HepG2 (cell line): ENCODE data around the gene HDAC4. TPM values are rescaled to one million over a fixed set of nuclear protein-coding genes. Genes with fewer than 3 reads are reported as not detected.

Experiments
- ATAC-seq: fragments of 200-7000 bp; cut with Tn5 transposase; 3 replicates; pipeline ENCODE4 v1.9.1; 2020; ENCODE audit warnings: mild to moderate bottlenecking, moderate library complexity
- BruUV-seq: library from RNA; stranded (reverse); fragments of 400-500 nt; replicated peaks from 2 replicates; lab custom pipeline; 2021; lab: Mats Ljungman, UMichigan
- CTCF ChIA-PET: fragments of 300-600 bp; formaldehyde crosslinking; extraction: SDS; loops from one replicate; lab custom pipeline; 2021; ENCODE audit warnings: low total read pairs, inconsistent platforms, low intra/inter-chr PET ratio; lab: Yijun Ruan, JAX
- POLR2A ChIA-PET: fragments of 350-600 bp; sonication (Branson Sonifier 250); formaldehyde crosslinking; loops from one replicate; lab custom pipeline; 2020; ENCODE audit warnings: antibody characterized with exemption, inconsistent platforms; lab: Yijun Ruan, JAX
- DNase-seq: peaks from one replicate; pipeline ENCODE4 v3.0.0-alpha.2; 2015; ENCODE audit warnings: low spot score
- FAIRE-seq: peaks from 3 replicates; lab custom pipeline; 2011; peaks lifted over from hg19 to GRCh38; lab: Jason Lieb, UNC
- H2AFZ ChIP-seq: one replicate; pipeline ENCODE4 v1.6.1; 2011; ENCODE audit warnings: low read length, inconsistent platforms
- H3K27ac ChIP-seq: fragments of 300-600 bp; 3 replicates; pipeline ENCODE4 v1.8.0; 2011; ENCODE audit warnings: mixed run types, mild to moderate bottlenecking, mixed read lengths, low read length, inconsistent platforms; ENCODE audit not compliant: insufficient read depth; ENCODE audit errors: extremely low read length
- H3K27me3 ChIP-seq, 2 experiments: fragments of 200-600 bp in 1 of 2; 2 replicates in 1 of 2; 3 replicates in 1 of 2; pipeline versions ENCODE4 v1.6.0 to v1.8.0; 2011; ENCODE audit warnings: low read length in 2 of 2, mild to moderate bottlenecking in 2 of 2, moderate library complexity in 2 of 2, inconsistent platforms in 1 of 2; ENCODE audit not compliant: insufficient read depth in 2 of 2, control insufficient read depth in 1 of 2
- H3K36me3 ChIP-seq, 2 experiments: fragments of 200-600 bp in 1 of 2; replicated peaks in 1 of 2; 2 replicates in 1 of 2; 3 replicates in 1 of 2; pipeline versions ENCODE4 v1.5.1 to v1.8.0; 2011; ENCODE audit warnings: low read length in 2 of 2, inconsistent platforms in 1 of 2; ENCODE audit not compliant: insufficient read depth in 2 of 2, control insufficient read depth in 1 of 2
- H3K4me1 ChIP-seq: 2 replicates; pipeline ENCODE4 v1.5.1; 2012; ENCODE audit warnings: low read length, inconsistent platforms; ENCODE audit not compliant: insufficient read depth
- H3K4me2 ChIP-seq: 2 replicates; pipeline ENCODE4 v1.6.0; 2011; ENCODE audit warnings: low read depth, low read length, inconsistent platforms
- H3K4me3 ChIP-seq, 3 experiments: fragments of 200-600 bp in 1 of 3; sonication (generic), shearing (Covaris generic) in 1 of 3; replicated peaks in 1 of 3; 2 replicates each; pipeline ENCODE4 v1.5.1; 2011 to 2016; ENCODE audit warnings: low read length in 3 of 3, inconsistent platforms in 2 of 3, low read depth in 2 of 3, mild to moderate bottlenecking in 2 of 3, control low read depth in 1 of 3, mixed read lengths in 1 of 3; ENCODE audit not compliant: insufficient read depth in 1 of 3
- H3K79me2 ChIP-seq: one replicate; pipeline ENCODE4 v1.6.1; 2011; ENCODE audit warnings: low read length, inconsistent platforms; ENCODE audit not compliant: insufficient read depth
- H3K9ac ChIP-seq: 2 replicates; pipeline ENCODE4 v1.6.0; 2011; ENCODE audit warnings: mild to moderate bottlenecking, low read depth, low read length, inconsistent platforms; ENCODE audit not compliant: insufficient read depth
- H3K9me3 ChIP-seq: 2 replicates; pipeline ENCODE4 v1.5.1; 2012; ENCODE audit warnings: mild to moderate bottlenecking, low read length
- H4K20me1 ChIP-seq: 2 replicates; pipeline ENCODE4 v1.6.0; 2011; ENCODE audit warnings: inconsistent platforms, mild to moderate bottlenecking, low read length, moderate library complexity; ENCODE audit not compliant: insufficient read depth
- ATF3 ChIP-seq: sonication (generic); formaldehyde crosslinking; IDR thresholded peaks from 2 replicates; pipeline ENCODE4 v1.4.0; 2020; ENCODE audit warnings: missing genetic modification reagents
- ATRX ChIP-seq: sonication (generic); formaldehyde crosslinking; IDR thresholded peaks from 2 replicates; pipeline ENCODE4 v1.4.0; 2020; ENCODE audit warnings: missing genetic modification reagents, borderline replicate concordance
- DNMT1 ChIP-seq: sonication (generic); formaldehyde crosslinking; IDR thresholded peaks from 2 replicates; pipeline ENCODE4 v1.5.1; 2020; ENCODE audit warnings: mild to moderate bottlenecking, missing genetic modification reagents
- ERF ChIP-seq: IDR thresholded peaks from 2 replicates; pipeline ENCODE4 v1.6.1; 2018; ENCODE audit warnings: missing biosample characterization, missing genetic modification reagents
- EZH2 ChIP-seq: conservative IDR thresholded peaks from 2 replicates; pipeline ENCODE4 v1.6.1; 2012; ENCODE audit warnings: mild to moderate bottlenecking, low read depth, low read length, moderate library complexity
- GTF2F1 ChIP-seq: fragments of 150-350 bp; IDR thresholded peaks from 2 replicates; pipeline ENCODE4 v1.6.1; 2014; ENCODE audit warnings: low read length
- GTF3A ChIP-seq: sonication (generic); formaldehyde crosslinking; conservative IDR thresholded peaks from 2 replicates; pipeline ENCODE4 v1.4.0; 2020; ENCODE audit warnings: mild to moderate bottlenecking, missing genetic modification reagents
- HNRNPLL ChIP-seq: fragments of 200-400 bp; formaldehyde crosslinking; IDR thresholded peaks from 2 replicates; pipeline ENCODE4 v1.6.1; 2017; ENCODE audit warnings: mild to moderate bottlenecking, low read depth, low read length; ENCODE audit not compliant: poor library complexity, severe bottlenecking
- KDM6A ChIP-seq: IDR thresholded peaks from 2 replicates; pipeline ENCODE4 v1.6.1; 2016; ENCODE audit warnings: low read depth
- PHF21A ChIP-seq: sonication (generic); formaldehyde crosslinking; IDR thresholded peaks from 2 replicates; pipeline ENCODE4 v1.5.0; 2020; ENCODE audit warnings: mild to moderate bottlenecking, missing genetic modification reagents
- SRSF4 ChIP-seq: fragments of 200-400 bp; formaldehyde crosslinking; IDR thresholded peaks from one replicate; pipeline ENCODE4 v1.6.1; 2018; ENCODE audit warnings: mild to moderate bottlenecking, low read depth, low read length, moderate library complexity; ENCODE audit not compliant: poor library complexity, severe bottlenecking
- TFE3 ChIP-seq: IDR thresholded peaks from 2 replicates; pipeline ENCODE4 v1.6.1; 2016
- ZFP36 ChIP-seq: fragments of 150-350 bp; IDR thresholded peaks from 2 replicates; pipeline ENCODE4 v1.6.1; 2018; ENCODE audit warnings: borderline replicate concordance, low read length, low read depth; ENCODE audit not compliant: partially characterized antibody
- ZNF205 ChIP-seq: IDR thresholded peaks from 2 replicates; pipeline ENCODE4 v1.6.1; 2018; ENCODE audit warnings: missing biosample characterization, missing genetic modification reagents
- ZNF33B ChIP-seq: sonication (generic); formaldehyde crosslinking; IDR thresholded peaks from 2 replicates; pipeline ENCODE4 v1.5.1; 2020; ENCODE audit warnings: mild to moderate bottlenecking, missing genetic modification reagents
- ZNF510 ChIP-seq: sonication (generic); formaldehyde crosslinking; IDR thresholded peaks from 2 replicates; pipeline ENCODE4 v1.4.0; 2020; ENCODE audit warnings: low read depth, mild to moderate bottlenecking, missing genetic modification reagents
- ZNF777 ChIP-seq: sonication (generic); formaldehyde crosslinking; IDR thresholded peaks from 2 replicates; pipeline ENCODE4 v1.4.0; 2020; ENCODE audit warnings: missing genetic modification reagents
- WGBS: methylation state at CpG from one replicate; pipeline ENCODE4 v1.1.6; 2017; ENCODE audit warnings: low lambda C conversion rate; 5-methylcytosine and 5-hydroxymethylcytosine counted together
- in situ Hi-C: cut with HindIII; loops from 2 replicates; pipeline ENCODE4 v1.10.0; 2017; ENCODE audit warnings: low pct_unique_long_range_greater_than_20kb; ENCODE audit not compliant: extremely low pct_ligation_motif_present
- intact Hi-C: fragments of 100-400 bp; cut with micrococcal nuclease; formaldehyde crosslinking; loops from one replicate; pipeline ENCODE4 v1.10.0; 2022; ENCODE audit not compliant: unreplicated experiment
- polyA plus RNA-seq, 8 experiments: library from polyadenylated mRNA; depleted of rRNA in 3 of 8; stranded (reverse) in 7 of 8; unstranded in 1 of 8; fragments of >200 nt; fragmentation: Illumina TruSeq in 4 of 8; extraction: Trizol in 4 of 8; gene quantifications; 2 replicates each; pipeline versions ENCODE4 v1.2.1 to v1.2.3, GENCODE V29; 2011 to 2016; ENCODE audit warnings: low read depth in 4 of 8, missing spikeins in 1 of 8, mixed read lengths in 1 of 8; ENCODE audit not compliant: insufficient read depth in 1 of 8
- total RNA-seq, 5 experiments: library from RNA; depleted of rRNA; stranded (reverse); fragments of >200 nt; fragmentation: Illumina TruSeq; extraction: Trizol; gene quantifications; 2 replicates each; pipeline ENCODE4 v1.2.3, GENCODE V29; 2016; ENCODE audit warnings: low read depth in 1 of 5
- TF ChIP-seq, protein P1 (sequence below): sonication (generic); formaldehyde crosslinking; IDR thresholded peaks from 2 replicates; pipeline ENCODE4 v1.8.0; 2022; ENCODE audit warnings: mild to moderate bottlenecking, missing genetic modification reagents; ENCODE audit not compliant: insufficient replicate concordance
- TF ChIP-seq, protein P2 (sequence below): sonication (generic); formaldehyde crosslinking; conservative IDR thresholded peaks from 2 replicates; pipeline ENCODE4 v1.4.0; 2020; ENCODE audit warnings: missing genetic modification reagents

Gene HDAC4
- total and polyA plus RNA-seq, 2 of the 13 experiments (the other 11 are each of a cell fraction or from before 2014, with no cell fraction given): 10.1 to 11.5 TPM

GRCh38 chr2:239008004-239008403 is 392.8 kb downstream of the HDAC4 start (continued):
- TF ChIP-seq TFE3 (CRISPR knock-in tag): no peak
- no peak for TF ChIP-seq ZNF777 (CRISPR knock-in tag)
- no peak for TF ChIP-seq KDM6A
- TF ChIP-seq, protein P1, sequence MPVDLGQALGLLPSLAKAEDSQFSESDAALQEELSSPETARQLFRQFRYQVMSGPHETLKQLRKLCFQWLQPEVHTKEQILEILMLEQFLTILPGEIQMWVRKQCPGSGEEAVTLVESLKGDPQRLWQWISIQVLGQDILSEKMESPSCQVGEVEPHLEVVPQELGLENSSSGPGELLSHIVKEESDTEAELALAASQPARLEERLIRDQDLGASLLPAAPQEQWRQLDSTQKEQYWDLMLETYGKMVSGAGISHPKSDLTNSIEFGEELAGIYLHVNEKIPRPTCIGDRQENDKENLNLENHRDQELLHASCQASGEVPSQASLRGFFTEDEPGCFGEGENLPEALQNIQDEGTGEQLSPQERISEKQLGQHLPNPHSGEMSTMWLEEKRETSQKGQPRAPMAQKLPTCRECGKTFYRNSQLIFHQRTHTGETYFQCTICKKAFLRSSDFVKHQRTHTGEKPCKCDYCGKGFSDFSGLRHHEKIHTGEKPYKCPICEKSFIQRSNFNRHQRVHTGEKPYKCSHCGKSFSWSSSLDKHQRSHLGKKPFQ: no peak
- TF ChIP-seq ATF3 (CRISPR knock-in tag): no peak
- TF ChIP-seq DNMT1: no peak
- TF ChIP-seq PHF21A: no peak
- no peak for TF ChIP-seq ZNF510
- TF ChIP-seq, all 625 proteins: peak for 0

DNA sequence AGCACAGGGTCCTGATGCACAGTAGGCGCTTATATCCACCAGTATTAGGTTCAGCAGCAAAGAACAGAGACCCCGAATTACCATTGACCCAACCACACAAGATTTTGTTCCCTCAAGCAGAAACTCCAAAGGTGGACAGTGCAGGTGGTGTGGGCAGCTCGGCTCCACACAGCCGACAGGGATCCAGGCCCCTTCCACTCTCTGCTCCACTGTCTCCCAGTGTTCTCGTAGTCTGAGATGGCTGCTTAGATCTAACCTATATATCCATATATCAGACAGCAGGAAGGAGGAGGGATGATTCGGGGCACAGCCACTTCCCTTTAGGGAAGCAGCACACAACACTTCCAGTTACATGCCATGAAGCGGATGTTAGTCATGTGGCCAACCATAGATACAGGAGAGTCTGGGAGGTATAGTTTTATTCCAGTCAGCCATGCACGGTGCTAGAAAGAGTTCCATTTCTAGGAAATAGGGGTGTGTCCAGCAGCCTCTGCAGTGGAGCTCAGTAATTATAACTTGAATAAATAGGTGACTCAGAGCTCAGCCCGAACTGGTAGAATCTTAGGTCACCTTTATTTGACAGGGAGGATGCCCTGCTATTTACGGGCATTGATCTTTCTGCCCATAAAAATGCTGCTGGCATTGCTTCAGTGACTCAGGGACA is 394.1 kb downstream of the HDAC4 start:
- ATAC-seq (no peak), DNase-seq (no peak), FAIRE-seq (no peak)
- Histone ChIP-seq H3K36me3 (no peaks in the 10 kb centered on the region), H3K4me1 (no peaks in the 10 kb centered on the region), H2AFZ (no peak overlapping the region), H3K27ac (no peak overlapping the region), H3K4me3 (no peak overlapping the region), H3K27me3 (peaks cover 16 to 93% of the 10 kb centered on the region in 2 experiments; a peak in 4 of 5 replicates), H3K9ac (no peak overlapping the region), H3K79me2 (no peaks in the 10 kb centered on the region), H3K9me3 (no peaks in the 10 kb centered on the region), H4K20me1 (no peaks in the 10 kb centered on the region), H3K4me2 (no peak overlapping the region)
- CTCF ChIA-PET: no interaction called here
- in situ Hi-C loops (no loop called here), intact Hi-C loops (no loop called here)
- 19% methylated on average over 10 of the region's 10 CpGs for WGBS
- BruUV-seq: no TSS peak
- POLR2A ChIA-PET: no interaction called here
- TF ChIP-seq ERF: no peak
- no peak for TF ChIP-seq ZNF33B (CRISPR knock-in tag)
- TF ChIP-seq, protein P2, sequence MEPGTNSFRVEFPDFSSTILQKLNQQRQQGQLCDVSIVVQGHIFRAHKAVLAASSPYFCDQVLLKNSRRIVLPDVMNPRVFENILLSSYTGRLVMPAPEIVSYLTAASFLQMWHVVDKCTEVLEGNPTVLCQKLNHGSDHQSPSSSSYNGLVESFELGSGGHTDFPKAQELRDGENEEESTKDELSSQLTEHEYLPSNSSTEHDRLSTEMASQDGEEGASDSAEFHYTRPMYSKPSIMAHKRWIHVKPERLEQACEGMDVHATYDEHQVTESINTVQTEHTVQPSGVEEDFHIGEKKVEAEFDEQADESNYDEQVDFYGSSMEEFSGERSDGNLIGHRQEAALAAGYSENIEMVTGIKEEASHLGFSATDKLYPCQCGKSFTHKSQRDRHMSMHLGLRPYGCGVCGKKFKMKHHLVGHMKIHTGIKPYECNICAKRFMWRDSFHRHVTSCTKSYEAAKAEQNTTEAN (CRISPR knock-in tag): no peak
- no peak for TF ChIP-seq HNRNPLL
- TF ChIP-seq ZNF205 (CRISPR knock-in tag): no peak
- no peak for TF ChIP-seq GTF3A (CRISPR knock-in tag)
- no peak for TF ChIP-seq ZFP36
- TF ChIP-seq ATRX (CRISPR knock-in tag): no peak
- TF ChIP-seq EZH2: 0 out of 2 replicates have a peak, but pooled peaks have one; percentile 24
- TF ChIP-seq GTF2F1: no peak
- no peak for TF ChIP-seq SRSF4
